AG04449 (cell line): ENCODE data around the gene RBM10.

ENCODE experiments used
- CTCF ChIA-PET: fragments of 350-600 bp; formaldehyde crosslinking; extraction: SDS; loops from one replicate; lab custom pipeline; 2021; ENCODE audit warnings: antibody characterized with exemption; lab: Yijun Ruan, JAX
- POLR2A ChIA-PET: fragments of 400-600, 350-600 bp; formaldehyde crosslinking; extraction: SDS; loops from one replicate; lab custom pipeline; 2020; ENCODE audit warnings: antibody characterized with exemption, inconsistent platforms; lab: Yijun Ruan, JAX
- DNase-seq: peaks from one replicate; pipeline ENCODE4 v3.0.0-alpha.2; 2010; ENCODE audit warnings: low read depth, low spot score
- H3K4me3 ChIP-seq: 2 replicates; pipeline ENCODE4 v1.5.1; 2011; ENCODE audit warnings: low read depth, mild to moderate bottlenecking, control low read depth, low read length
- TF ChIP-seq, protein P1 (sequence below): IDR thresholded peaks from one replicate; pipeline ENCODE4 v1.5.1; 2011; ENCODE audit warnings: mild to moderate bottlenecking, moderate library complexity, low read length, control low read depth, inconsistent platforms; ENCODE audit not compliant: insufficient read depth; ENCODE audit errors: missing control alignments

Gene RBM10

DNA sequence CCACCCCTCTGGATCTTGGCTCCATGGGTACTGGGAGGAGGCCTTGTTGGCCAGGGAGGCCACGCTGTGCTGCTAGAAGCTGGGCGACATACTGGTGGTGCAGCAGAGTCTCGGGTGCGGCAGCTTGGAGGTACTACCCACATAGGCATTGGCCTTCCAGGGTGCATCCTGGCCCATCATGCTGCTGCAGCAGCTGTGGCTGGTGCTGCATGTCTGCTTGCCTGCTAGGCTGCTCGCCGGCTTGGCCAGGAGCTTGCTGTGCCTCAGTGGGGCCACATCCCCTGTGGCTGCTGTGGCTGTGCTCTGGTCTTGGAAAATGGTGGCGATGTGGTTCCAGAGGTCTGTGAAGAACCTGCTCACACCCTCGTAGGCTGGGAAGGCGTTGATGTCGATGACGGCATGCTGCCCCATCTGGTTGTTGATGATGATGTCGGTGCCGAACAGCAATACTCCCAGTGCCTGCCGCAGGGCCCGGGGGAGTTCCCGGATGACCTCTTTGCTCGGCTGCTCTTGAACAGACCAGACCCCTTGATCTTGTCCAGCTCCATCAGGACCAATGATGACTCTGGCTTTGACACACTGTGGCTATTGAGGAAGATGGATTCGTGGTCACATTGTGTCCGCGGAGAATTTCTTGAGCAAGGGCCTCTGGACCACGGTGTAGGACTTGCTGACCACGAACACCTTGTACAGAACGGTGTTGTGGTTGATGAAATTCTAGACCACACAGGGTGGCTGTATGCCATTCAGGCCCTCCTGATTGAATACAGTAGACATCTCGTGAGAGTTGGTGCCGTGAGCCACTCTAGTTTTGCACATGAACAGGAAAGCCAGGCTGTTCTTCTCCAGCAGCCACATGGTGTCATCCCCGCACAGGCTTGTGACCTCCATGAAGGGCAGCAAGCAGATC, 11.8 kb downstream of the RBM10 start:
- TF ChIP-seq, protein P1, sequence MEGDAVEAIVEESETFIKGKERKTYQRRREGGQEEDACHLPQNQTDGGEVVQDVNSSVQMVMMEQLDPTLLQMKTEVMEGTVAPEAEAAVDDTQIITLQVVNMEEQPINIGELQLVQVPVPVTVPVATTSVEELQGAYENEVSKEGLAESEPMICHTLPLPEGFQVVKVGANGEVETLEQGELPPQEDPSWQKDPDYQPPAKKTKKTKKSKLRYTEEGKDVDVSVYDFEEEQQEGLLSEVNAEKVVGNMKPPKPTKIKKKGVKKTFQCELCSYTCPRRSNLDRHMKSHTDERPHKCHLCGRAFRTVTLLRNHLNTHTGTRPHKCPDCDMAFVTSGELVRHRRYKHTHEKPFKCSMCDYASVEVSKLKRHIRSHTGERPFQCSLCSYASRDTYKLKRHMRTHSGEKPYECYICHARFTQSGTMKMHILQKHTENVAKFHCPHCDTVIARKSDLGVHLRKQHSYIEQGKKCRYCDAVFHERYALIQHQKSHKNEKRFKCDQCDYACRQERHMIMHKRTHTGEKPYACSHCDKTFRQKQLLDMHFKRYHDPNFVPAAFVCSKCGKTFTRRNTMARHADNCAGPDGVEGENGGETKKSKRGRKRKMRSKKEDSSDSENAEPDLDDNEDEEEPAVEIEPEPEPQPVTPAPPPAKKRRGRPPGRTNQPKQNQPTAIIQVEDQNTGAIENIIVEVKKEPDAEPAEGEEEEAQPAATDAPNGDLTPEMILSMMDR, result no peak
- POLR2A ChIA-PET, result no interaction called here
- no peak overlapping the region for H3K4me3 ChIP-seq
- DNase-seq, result no peak
- CTCF ChIA-PET, result interaction anchor here (2.7 kb wide), 1 partner anchor 12 kb away, joined by 7 read pairs; the partner anchor contains the start of genes NDUFB11 and RBM10

DNA sequence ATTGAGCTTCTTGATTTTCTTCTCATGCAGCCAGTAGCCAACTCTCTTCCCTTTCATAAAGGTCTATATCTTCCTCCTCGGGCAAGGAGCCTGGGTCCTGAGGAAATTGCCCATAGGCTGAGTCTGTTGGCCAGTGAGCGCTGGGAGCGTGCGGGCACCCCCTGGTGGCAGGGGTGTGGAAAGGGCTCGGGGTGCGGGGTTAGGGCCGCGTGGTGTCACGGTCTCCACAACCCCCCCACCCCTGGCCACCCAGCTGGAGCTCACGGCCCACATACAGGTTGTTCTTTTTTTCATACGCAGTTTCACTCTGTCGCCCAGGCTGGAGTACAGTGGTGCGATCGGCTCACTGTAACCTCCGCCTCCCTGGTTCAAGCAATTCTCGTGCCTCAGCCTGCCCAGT, 13.1 kb downstream of the RBM10 start:
- no peak for DNase-seq
- no peak overlapping the region for H3K4me3 ChIP-seq
- ChIA-PET CTCF (interaction anchor here (2.7 kb wide), 1 partner anchor 13 kb away, joined by 7 read pairs; the partner anchor contains the start of genes NDUFB11 and RBM10), POLR2A (no interaction called here)
- TF ChIP-seq, protein P1, result no peak

DNA sequence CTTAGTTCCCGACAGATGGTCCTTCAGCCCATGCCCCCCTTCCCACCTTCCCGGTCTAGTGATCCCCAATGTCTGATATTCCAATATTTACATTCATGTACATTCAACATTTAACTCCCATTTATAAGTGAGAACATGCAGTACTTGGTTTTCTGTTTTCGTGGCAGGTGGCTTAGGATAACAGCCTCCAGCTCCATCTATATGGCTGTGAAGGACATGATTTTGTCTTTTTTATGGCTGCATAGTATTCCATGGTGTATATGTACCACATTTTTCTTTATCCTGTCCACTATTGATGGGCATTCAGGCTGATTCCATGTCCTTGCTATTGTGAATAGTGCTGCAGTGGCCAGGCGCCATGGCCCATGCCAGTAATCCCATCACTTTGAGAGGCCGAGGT, 13.8 kb downstream of the RBM10 start:
- TF ChIP-seq, protein P1, result no peak
- ChIA-PET CTCF (interaction anchor here (2.7 kb wide), 1 partner anchor 14 kb away, joined by 7 read pairs; the partner anchor contains the start of genes NDUFB11 and RBM10), POLR2A (no interaction called here)
- DNase-seq, result no peak
- H3K4me3 ChIP-seq, result no peak overlapping the region

DNA sequence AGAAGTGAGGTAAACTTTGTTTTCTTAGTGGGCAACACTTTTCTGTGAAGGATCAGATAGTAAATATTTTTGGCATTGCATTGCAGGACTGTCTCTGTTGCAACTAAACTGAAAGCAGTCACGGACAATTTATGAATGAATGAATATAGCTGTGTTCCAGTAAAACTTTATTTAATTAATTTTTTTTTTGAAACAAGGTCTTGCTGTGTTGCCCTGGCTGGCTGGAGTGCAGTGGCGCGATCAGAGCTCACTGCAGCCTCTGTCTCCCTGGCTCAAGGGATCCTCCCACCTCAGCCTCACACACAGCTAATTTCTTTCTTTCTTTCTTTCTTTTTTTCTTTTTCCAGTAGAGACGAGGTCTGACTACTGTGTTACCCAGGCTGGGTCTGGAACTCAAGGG, 15.8 kb downstream of the RBM10 start:
- CTCF ChIA-PET, result interaction anchor here (1.6 kb wide), 1 partner anchor 16 kb away, joined by 6 read pairs; the partner anchor contains the start of genes NDUFB11 and RBM10
- no peak for DNase-seq
- TF ChIP-seq, protein P1, result no peak
- no peak overlapping the region for H3K4me3 ChIP-seq
- POLR2A ChIA-PET, result no interaction called here

DNA sequence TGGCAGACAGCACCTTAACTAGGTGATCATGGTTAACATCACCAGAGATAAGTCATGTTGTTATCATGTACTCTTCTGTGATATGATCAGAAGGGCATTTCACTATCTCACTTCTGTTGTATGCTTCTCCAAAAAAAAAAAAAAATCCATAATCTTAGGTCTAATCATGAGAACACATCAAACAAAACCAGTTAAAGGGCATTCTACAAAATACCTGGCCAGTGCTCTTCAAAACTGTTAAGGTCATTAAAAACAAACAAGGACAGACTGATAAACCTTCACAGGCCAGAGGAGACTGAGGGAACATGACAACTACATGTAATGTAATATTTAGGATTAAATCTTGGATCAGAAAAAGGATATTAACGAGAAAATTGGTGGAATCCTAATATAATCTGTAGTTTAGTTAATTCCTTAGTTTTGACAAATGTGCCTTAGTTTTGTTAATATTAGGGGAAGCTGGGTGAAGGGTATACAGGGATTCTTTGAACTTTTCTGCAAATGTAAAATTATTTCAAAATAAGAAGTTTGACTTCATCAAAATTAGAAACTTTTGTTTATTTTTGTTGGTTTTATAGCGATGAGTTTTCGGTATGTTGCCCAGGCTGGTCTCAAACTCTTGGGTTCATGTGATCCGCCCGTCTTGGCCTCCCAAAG, 18.0 kb downstream of the RBM10 start:
- DNase-seq, result no peak
- POLR2A ChIA-PET, result no interaction called here
- CTCF ChIA-PET, result no interaction called here
- H3K4me3 ChIP-seq, result no peak overlapping the region
- TF ChIP-seq, protein P1, result no peak

DNA sequence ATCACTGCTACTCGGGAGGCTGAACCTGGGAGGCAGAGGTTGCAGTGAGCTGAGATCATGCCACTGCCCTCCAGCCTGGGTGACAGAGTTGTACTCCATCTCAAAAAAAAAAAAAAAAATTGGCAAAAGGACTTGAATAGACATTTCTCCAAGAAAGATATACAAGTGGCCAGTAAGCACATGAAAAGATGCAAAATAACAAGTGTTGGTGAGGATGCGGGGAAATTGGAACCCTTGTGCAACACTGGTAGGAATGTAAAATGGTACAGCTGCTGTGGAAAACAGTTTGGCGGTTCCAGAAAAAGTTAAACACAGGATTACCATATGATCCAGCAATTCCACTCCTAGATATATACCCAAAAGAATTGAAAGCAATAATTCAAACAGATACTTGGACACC, 19.4 kb downstream of the RBM10 start:
- no peak for DNase-seq
- TF ChIP-seq, protein P1, result no peak
- no peak overlapping the region for H3K4me3 ChIP-seq
- ChIA-PET CTCF (no interaction called here), POLR2A (no interaction called here)
